ENCODE results near the gene ITLN2.
"Not testable (repeated sequence)": the region's sequence is repeated elsewhere in the genome, so short reads cannot be mapped to it uniquely, and the experiment has no call there.

Gene ITLN2

DNA sequence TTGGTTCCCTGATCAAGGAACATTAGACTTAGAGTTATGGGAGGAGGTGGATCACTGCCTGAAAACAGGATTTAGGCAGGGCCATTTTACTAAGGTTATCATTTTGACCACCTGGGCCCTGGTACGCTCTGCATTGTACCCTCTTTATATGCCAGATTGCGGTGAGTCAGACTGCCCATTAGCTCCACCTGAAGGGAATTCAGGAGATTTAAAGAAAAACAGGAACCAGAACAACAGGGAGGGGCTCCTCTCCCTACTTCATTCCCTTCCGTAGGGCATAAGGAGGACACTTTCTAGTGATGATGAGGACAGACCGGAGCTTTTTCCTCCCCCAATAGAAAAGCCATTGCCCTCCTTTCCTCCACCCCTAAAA lies 49.0 kb downstream of the ITLN2 start:
- no peak for DNase-seq (ENCODE audit: low read depth, low spot score)

DNA sequence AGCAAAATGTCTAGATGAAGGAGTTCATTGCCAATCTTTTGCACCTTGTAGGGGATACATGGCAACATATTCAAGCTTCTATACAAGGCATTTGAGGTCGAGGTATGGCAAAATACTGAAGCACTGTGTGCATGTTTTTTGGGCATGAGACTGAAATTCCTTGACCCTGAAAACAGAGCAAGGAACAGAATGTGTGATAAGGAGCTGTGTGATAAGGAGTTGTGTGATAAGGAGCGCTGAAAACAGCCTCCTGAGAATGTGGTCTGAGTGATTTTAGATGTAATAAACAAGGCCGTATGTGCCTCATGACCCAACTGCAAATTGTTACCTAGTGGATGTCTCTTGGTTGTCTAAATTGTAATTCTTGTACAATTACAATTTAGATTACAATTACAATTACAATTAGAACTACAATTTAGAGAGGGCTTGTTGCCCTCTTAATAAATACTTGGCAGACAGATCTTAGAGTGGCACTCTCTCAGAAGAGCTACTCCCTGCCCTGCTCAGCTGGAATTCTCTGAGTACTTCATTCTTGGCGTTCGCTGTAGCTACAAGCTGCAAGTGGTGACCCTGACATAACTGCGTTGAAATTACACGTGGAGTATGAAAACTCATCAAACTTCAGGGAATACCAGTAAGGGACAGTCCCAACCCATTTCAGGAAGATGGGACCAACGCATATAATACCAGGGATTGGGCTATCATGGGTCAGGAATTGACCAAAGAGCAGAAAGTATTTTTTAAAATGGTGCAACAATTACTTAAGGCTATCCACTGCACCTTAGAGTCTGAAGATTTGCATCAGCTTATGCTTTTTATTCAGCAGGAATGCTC lies 49.6 kb downstream of the ITLN2 start:
- DNase-seq (ENCODE audit: low read depth, low spot score), result no peak

DNA sequence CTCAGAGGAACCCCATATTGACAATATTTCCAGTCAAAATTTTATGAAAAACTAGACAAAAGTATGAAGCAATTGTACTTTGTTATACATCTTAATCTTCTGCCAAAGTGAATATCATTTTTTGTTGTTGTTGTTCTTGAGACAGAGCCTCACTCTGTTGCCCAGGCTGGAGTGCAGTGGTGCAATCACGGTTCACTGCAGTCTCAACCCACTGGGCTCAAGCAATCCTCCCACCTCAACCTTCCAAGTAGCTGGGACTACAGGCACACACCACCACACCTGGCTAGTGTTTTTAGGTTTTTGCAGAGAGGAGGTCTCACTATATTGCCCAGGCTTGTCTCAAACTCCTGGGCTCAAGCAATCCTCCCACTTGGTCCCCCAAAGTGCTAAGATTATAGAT lies 52.4 kb downstream of the ITLN2 start:
- not testable (repeated sequence) for DNase-seq (ENCODE audit: low read depth, low spot score)

DNA sequence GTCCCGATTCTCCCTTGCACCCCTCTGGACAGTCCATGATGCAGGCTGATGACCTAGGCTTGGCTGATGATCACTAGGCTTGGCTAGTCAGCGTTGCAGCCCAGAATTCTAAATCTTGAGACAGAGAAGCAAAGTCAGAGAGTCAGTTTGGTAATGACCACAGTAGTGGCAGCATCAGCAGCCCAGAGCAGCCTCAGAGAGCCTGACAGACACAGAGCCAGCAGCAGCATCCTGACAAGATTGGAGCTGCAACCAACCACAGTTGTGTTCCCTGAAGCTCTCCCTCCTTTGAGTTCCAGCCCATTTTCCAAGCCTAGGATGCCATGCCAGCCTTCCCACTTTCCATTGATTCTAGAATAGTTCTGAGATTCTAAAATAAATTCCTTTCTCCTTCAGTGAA lies 52.8 kb downstream of the ITLN2 start:
- DNase-seq (ENCODE audit: low read depth, low spot score), result no peak

DNA sequence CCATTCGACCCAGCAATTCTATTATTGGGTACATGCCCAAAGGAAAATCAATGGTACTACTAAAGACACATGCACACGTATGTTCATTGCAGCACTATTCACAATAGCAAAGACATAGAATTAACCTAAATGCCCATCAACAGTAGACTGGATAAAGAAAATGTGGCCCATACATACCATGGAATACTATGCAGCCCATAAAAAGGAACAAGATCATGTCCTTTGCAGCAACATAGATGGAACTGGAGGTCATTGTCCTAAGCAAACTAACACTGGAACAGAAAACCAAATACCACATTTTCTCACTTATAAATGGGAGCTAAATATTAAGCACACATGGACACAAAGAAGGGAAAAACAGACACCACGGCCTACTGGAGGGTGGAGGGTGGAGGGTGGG lies 53.9 kb downstream of the ITLN2 start:
- not testable (repeated sequence) for DNase-seq (ENCODE audit: low read depth, low spot score)

Measured in astrocyte of the hippocampus (primary cell).